ENCODE measurements around the gene GALNTL6. TPM values are rescaled to one million over a fixed set of nuclear protein-coding genes. Genes with fewer than 3 reads are reported as not detected.

Gene GALNTL6
- total and polyA plus RNA-seq, 2 experiments from 2014 or later = 0.38 to 0.40 TPM

GRCh38 chr4:172653676-172654075, 840.5 kb downstream of the GALNTL6 start:
- no peak for DNase-seq (ENCODE audit: low spot score)
- Mint-ChIP-seq H3K27me3 (ENCODE audit: insufficient read depth, low read depth, poor library complexity) (no peaks in the 10 kb centered on the region), H3K36me3 (ENCODE audit: low read depth) (no peaks in the 10 kb centered on the region), H3K4me1 (peaks cover 18% of the 10 kb centered on the region), H3K27ac (no peak overlapping the region), H3K9me3 (peaks cover 3% of the 10 kb centered on the region; the same call in 1 of the 3 replicates), H3K4me3 (no peak overlapping the region)
- H3K27ac ChIP-seq (ENCODE audit: low read depth) = no peak overlapping the region
- H4K20me1 ChIP-seq (replicated peaks; ENCODE audit: insufficient read depth) = no peaks in the 10 kb centered on the region
- H3K4me2 ChIP-seq = no peak overlapping the region
- no peak for ATAC-seq
- no peak for TF ChIP-seq STAT1 (IDR thresholded peaks at IDR 0.05; ENCODE audit: unreplicated experiment)
- TF ChIP-seq CREB1 (CRISPR knock-in tag; IDR thresholded peaks at IDR 0.05; ENCODE audit: low read depth) = no peak
- no peak for TF ChIP-seq ZNF114 (CRISPR knock-in tag; IDR thresholded peaks at IDR 0.05)
- TF ChIP-seq, protein P1, sequence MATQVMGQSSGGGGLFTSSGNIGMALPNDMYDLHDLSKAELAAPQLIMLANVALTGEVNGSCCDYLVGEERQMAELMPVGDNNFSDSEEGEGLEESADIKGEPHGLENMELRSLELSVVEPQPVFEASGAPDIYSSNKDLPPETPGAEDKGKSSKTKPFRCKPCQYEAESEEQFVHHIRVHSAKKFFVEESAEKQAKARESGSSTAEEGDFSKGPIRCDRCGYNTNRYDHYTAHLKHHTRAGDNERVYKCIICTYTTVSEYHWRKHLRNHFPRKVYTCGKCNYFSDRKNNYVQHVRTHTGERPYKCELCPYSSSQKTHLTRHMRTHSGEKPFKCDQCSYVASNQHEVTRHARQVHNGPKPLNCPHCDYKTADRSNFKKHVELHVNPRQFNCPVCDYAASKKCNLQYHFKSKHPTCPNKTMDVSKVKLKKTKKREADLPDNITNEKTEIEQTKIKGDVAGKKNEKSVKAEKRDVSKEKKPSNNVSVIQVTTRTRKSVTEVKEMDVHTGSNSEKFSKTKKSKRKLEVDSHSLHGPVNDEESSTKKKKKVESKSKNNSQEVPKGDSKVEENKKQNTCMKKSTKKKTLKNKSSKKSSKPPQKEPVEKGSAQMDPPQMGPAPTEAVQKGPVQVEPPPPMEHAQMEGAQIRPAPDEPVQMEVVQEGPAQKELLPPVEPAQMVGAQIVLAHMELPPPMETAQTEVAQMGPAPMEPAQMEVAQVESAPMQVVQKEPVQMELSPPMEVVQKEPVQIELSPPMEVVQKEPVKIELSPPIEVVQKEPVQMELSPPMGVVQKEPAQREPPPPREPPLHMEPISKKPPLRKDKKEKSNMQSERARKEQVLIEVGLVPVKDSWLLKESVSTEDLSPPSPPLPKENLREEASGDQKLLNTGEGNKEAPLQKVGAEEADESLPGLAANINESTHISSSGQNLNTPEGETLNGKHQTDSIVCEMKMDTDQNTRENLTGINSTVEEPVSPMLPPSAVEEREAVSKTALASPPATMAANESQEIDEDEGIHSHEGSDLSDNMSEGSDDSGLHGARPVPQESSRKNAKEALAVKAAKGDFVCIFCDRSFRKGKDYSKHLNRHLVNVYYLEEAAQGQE (IDR thresholded peaks at IDR 0.05; ENCODE audit: unreplicated experiment) = no peak
- no peak for TF ChIP-seq EZH2phosphoT487 (IDR thresholded peaks at IDR 0.05; ENCODE audit: unreplicated experiment)
- TF ChIP-seq, protein P2, sequence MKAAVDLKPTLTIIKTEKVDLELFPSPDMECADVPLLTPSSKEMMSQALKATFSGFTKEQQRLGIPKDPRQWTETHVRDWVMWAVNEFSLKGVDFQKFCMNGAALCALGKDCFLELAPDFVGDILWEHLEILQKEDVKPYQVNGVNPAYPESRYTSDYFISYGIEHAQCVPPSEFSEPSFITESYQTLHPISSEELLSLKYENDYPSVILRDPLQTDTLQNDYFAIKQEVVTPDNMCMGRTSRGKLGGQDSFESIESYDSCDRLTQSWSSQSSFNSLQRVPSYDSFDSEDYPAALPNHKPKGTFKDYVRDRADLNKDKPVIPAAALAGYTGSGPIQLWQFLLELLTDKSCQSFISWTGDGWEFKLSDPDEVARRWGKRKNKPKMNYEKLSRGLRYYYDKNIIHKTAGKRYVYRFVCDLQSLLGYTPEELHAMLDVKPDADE (IDR thresholded peaks at IDR 0.05) = no peak
- no peak for TF ChIP-seq EZH2 (IDR thresholded peaks at IDR 0.05; ENCODE audit: low read depth, unreplicated experiment)
- H3K36me3 ChIP-seq (ENCODE audit: insufficient read depth) = no peaks in the 10 kb centered on the region
- no peaks in the 10 kb centered on the region for H3K9me2 ChIP-seq (ENCODE audit: insufficient read depth)
- no peaks in the 10 kb centered on the region for H3K27me3 ChIP-seq (ENCODE audit: insufficient read depth)
- no peak overlapping the region for H3K4me3 ChIP-seq
- H3K4me1 ChIP-seq (ENCODE audit: insufficient read depth) = peaks cover 15% of the 10 kb centered on the region
- no peaks in the 10 kb centered on the region for H3K79me2 ChIP-seq (replicated peaks; ENCODE audit: insufficient read depth)
- no peak overlapping the region for H2AFZ ChIP-seq
- H3F3A ChIP-seq (replicated peaks; ENCODE audit: low read depth) = no peaks in the 10 kb centered on the region

DNA sequence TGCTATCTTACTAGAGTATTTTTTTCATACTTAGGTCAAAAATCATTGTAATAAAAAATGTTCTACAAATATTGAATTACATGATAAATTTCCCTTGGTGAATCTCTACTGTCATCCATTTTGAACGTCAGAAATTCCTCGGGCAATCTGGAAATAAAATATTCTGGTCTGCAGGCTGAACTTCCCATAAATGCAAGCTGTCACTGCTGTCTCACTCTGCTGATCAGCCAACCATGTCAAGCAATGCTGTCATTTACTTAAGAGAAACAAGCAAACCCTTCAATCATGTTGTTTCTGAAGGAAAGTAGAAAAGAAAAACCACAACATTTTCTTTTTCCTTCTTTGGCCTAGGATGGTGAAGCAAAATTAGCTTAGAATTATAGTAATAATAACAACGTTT, 841.3 kb downstream of the GALNTL6 start:
- no peaks in the 10 kb centered on the region for H3K79me2 ChIP-seq (replicated peaks; ENCODE audit: insufficient read depth)
- no peak overlapping the region for H2AFZ ChIP-seq
- H3K4me3 ChIP-seq = no peak overlapping the region
- peaks cover 3% of the 10 kb centered on the region; the same call in 1 of the 3 replicates for H3K9me3 Mint-ChIP-seq
- H3K27ac ChIP-seq (ENCODE audit: low read depth) = no peak overlapping the region
- H3K27me3 Mint-ChIP-seq (ENCODE audit: insufficient read depth, low read depth, poor library complexity) = no peaks in the 10 kb centered on the region
- no peaks in the 10 kb centered on the region for H4K20me1 ChIP-seq (replicated peaks; ENCODE audit: insufficient read depth)
- H3K4me1 ChIP-seq (ENCODE audit: insufficient read depth) = peaks cover 15% of the 10 kb centered on the region
- no peak for ATAC-seq
- H3K4me3 Mint-ChIP-seq = no peak overlapping the region
- no peaks in the 10 kb centered on the region for H3K36me3 Mint-ChIP-seq (ENCODE audit: low read depth)
- H3K36me3 ChIP-seq (ENCODE audit: insufficient read depth) = no peaks in the 10 kb centered on the region
- no peak overlapping the region for H3K27ac Mint-ChIP-seq
- H3K4me2 ChIP-seq = no peak overlapping the region
- TF ChIP-seq NANOG (IDR thresholded peaks at IDR 0.05; ENCODE audit: borderline replicate concordance) (no peak), CTCF (conservative IDR thresholded peaks at IDR 0.05; ENCODE audit: low read depth in 2 of 2) (no peak), JUNB (IDR thresholded peaks at IDR 0.05; ENCODE audit: unreplicated experiment) (no peak), STAT1 (IDR thresholded peaks at IDR 0.05; ENCODE audit: unreplicated experiment) (no peak), ZNF331 (CRISPR knock-in tag; IDR thresholded peaks at IDR 0.05; ENCODE audit: low read depth) (no peak)
- TF ChIP-seq, protein P2 (IDR thresholded peaks at IDR 0.05) = no peak
- H3K27me3 ChIP-seq (ENCODE audit: insufficient read depth) = no peaks in the 10 kb centered on the region
- no peaks in the 10 kb centered on the region for H3F3A ChIP-seq (replicated peaks; ENCODE audit: low read depth)
- DNase-seq (ENCODE audit: low spot score) = no peak
- H3K4me1 Mint-ChIP-seq = peaks cover 16% of the 10 kb centered on the region
- no peaks in the 10 kb centered on the region for H3K9me2 ChIP-seq (ENCODE audit: insufficient read depth)
